Thyroid gland (tissue), 4 donors: ENCODE data around the gene MRAP.

Experiments
- CTCF ChIP-seq, 6 experiments: fragments of 200-600 bp in 3 of 6; fragments of 450-650 bp in 3 of 6; sonication (generic) in 3 of 6; IDR thresholded peaks; one replicate each; pipeline ENCODE4 v1.5.1; 2016 to 2019; ENCODE audit warnings: antibody characterized with exemption in 6 of 6, mild to moderate bottlenecking in 2 of 6, inconsistent platforms in 1 of 6, moderate library complexity in 1 of 6
- POLR2A ChIP-seq, 2 donors: fragments of 450-650 bp; IDR thresholded peaks; one replicate each; pipeline ENCODE4 v1.6.1; 2017; ENCODE audit warnings: antibody characterized with exemption in 2 of 2, mild to moderate bottlenecking in 2 of 2, moderate library complexity in 1 of 2

- TF ChIP-seq CTCF (IDR thresholded peaks at IDR 0.05): no peak
- TF ChIP-seq POLR2A (IDR thresholded peaks at IDR 0.05): no peak
These were observed 22.0 kb upstream of the MRAP start for GRCh38 chr21:32276671-32277070.
